Renal cortical epithelial cell (primary cell): Measurements from ENCODE around the gene OBI1. TPM values are rescaled to one million over a fixed set of nuclear protein-coding genes. Genes with fewer than 3 reads are reported as not detected.

Experiments used
- DNase-seq: peaks from one replicate; pipeline ENCODE4 v3.0.0-alpha.2; 2011; ENCODE audit warnings: low read depth
- total RNA-seq: library from RNA; depleted of rRNA; stranded (reverse); fragments of >200 nt; gene quantifications from 2 replicates; pipeline ENCODE4 v1.2.3, GENCODE V29; 2014

Gene OBI1, protein sequence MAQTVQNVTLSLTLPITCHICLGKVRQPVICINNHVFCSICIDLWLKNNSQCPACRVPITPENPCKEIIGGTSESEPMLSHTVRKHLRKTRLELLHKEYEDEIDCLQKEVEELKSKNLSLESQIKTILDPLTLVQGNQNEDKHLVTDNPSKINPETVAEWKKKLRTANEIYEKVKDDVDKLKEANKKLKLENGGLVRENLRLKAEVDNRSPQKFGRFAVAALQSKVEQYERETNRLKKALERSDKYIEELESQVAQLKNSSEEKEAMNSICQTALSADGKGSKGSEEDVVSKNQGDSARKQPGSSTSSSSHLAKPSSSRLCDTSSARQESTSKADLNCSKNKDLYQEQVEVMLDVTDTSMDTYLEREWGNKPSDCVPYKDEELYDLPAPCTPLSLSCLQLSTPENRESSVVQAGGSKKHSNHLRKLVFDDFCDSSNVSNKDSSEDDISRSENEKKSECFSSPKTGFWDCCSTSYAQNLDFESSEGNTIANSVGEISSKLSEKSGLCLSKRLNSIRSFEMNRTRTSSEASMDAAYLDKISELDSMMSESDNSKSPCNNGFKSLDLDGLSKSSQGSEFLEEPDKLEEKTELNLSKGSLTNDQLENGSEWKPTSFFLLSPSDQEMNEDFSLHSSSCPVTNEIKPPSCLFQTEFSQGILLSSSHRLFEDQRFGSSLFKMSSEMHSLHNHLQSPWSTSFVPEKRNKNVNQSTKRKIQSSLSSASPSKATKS
- total RNA-seq, result 17.2 and 22.5 TPM in 2 replicates

DNA sequence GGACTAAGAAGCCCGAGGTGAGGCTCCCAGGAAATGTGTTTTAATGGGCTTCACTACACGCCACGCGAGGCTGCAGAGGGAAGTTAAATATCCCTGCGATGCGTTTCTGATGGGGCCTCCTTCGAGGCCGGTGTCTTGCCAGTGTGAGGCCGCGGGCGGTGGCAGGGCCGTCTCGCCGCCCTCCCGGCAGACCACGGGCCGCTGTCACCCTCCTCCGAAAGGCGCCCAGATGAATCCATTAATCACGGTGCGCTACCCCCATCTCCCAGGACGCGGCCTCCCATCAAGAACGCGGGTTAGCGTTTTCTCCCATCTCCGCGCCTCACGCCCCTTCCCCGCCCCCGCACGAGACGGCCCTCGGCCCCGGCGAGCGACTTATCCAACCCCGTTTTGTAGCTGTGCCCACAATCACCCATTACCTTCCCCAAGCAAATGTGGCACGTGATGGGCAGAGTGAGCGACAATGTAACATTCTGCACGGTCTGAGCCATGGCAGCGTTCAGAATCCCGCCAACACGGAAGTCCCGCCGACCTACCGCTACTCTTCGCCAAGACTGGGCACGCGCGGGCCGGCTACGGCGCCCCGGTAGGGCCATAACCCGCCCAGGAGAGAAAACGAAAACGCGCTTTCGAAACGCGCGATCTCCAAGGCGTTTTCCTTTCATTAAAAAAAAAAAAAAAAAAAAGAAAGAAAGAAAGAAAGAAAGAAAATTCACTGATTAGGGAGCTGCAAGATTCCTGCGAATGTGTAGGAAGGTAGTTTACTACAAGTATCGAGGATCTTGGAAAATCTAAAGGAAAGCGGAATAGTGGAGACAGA, at the start of gene OBI1:
Gene OBI1, minus strand, starts transcription at position 526 of the 820 bp plus-strand sequence. Its CDS starts 35 bp downstream, at position 491.
- DNase-seq, result peak; percentile 71

DNA sequence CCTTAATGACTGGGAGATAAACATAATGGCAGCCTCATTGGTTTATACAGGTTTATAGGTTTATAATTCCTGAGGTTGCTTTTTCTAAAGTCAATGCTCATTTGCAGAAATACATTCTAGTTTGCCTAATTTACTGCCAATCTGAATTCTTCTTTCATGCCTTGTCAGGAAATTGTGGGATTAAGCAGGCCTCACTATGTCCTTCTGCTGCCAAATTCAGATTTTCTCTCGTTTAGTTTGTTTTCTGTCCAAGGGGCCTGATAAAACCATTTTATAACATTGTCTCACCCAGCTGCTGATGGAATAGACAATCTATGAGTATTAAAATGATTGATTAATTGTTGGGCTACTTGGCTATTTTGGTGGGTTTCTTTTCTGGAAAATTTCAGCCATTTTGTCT, 42.4 kb upstream of the OBI1 start:
- DNase-seq, result no peak

DNA sequence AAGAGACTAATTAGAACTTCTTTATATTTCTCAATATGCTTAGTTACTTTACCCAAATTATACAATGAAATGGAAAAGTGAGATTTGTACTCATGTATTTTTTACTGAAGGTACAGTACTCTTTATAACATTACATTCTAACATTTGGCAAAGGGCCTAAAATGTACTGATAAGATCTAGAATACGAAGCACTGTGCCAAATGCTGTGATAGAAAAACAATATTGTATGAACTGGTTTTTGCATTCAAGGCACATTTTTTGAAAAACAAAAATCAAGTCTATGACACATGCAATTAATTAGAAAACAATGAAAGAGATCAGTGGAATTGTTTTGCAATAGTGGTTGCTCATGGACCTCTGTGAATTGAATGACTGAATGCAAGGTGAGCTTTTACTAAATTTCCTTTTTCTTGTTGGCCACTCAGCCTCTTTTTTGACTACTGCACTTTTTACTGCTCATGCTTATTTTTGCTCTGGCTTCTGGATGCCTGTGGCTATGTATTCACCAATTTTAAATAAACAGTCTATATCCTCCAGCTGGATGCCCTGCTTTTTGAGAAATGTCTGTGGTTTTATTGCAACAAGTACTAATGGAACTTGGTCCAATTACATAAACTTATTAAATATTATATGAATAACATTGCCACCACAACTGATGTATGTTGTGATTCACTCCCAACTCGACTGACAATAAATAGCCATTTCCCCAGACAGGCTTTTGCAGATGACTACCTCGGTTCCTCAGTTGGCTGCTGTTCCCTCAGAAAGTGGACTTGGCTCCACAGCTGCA, 41.4 kb upstream of the OBI1 start:
- DNase-seq, result peak; percentile 4

DNA sequence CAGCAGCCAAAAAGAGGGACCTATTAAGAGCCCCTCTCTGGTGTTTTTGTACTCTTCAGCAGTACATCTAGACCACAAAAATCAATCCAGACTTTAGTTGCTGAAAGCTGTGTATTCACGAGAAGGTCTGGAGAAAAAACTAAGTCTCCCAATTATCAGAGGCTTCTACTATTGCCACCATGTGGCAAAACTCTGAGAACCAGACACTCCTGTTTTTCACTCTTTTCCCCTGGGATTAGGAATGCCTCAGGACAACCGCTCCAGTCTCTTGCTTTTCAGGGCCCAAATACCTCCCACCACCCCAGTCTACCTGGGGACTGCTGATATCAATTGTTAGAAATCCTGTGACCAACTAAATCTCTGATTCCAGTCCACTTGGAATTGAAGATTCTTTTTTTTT, 30.1 kb upstream of the OBI1 start:
- peak; percentile 16 for DNase-seq

DNA sequence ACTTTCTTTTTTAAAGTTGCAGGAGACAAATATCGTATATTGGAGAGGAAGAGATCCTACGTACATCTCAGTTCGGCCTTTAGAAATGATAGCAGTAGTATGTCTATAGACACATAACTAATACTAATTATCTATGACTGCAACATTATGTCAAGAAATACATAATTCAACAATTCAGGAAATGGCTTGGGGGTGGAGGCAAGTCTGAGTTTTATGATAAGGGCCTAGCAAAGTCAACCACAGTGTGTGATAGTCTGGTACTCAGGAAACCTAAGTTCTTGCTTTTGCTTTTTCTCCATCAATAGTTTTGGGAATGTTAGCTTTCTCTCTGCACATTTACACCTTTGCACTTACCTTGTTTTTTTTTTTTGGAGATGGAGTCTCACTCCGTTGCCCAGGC, 27.5 kb upstream of the OBI1 start:
- DNase-seq, result no peak

DNA sequence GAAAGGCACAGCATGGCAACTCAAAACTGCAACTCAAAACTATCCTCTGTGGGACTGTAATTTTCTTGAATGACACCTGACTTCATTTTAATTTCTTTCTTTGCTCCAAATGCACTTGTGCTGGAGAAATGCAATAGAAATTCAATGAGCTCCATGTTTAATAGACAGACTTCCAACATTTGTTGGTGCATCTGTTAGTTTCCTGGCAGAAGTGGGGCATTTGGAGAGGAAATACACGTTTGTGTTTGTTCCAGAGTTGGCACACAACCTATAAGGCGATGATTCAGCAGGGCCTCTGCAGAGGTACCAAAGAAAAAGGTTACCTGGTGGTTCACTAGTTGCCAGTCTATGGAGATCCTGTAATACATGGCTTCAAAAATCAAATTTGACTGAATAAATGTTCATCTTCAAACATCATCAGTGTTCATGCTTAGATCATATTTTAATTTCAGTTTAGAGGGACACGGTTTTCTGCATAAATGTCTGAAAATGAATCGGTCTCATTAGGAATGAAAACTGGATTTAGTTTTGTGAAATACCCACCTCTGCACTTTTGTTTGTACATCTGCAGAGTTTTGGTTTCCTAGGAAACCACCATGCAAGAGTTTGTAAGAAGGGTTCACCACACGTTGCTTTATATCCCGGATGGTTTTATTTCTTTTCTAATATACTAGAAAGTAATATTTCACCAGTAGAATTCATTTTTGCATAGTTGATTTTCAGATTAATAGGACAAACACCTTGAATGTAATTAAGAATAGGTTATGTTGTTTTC, 21.8 kb upstream of the OBI1 start:
- DNase-seq, result no peak

DNA sequence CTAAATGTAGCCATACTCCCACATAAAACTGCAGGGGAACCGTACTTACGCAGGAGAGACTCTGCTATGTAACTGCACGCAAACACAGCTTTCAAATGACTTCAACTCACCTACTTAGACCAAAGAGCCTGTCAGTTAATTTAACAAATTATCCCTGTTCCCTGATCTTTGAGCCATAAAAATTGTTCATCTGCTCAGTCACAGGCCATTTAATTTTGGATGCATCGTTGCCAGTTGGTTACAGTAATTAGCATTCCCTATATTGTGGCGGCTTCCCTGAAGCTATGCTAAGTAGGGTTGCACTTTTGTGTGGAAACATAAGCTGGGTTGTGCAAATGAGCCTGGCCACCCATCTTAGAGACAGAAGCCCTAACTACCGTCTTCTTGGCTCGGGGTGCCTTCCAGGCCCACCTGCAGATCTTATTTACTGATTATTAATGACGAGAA, 21.2 kb upstream of the OBI1 start:
- DNase-seq, result no peak

DNA sequence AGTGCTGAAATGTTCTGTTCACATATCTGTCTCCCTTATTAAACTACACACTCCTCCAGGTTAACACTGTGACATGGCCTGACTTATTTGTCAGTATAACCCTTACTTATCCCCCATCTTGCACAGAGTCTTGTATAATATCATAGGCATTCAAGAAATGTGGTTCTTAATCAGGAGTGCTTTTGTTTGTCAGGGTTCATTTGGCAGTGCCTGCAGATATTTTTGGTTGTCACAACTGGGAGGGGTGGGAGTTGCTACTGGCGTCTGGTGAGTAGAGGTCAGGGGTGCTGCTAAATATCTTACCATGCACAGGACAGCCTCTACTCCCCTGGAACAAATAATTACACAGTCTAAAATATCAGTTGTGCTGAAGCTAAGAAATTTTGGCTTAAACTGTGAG, 20.4 kb upstream of the OBI1 start:
- no peak for DNase-seq

DNA sequence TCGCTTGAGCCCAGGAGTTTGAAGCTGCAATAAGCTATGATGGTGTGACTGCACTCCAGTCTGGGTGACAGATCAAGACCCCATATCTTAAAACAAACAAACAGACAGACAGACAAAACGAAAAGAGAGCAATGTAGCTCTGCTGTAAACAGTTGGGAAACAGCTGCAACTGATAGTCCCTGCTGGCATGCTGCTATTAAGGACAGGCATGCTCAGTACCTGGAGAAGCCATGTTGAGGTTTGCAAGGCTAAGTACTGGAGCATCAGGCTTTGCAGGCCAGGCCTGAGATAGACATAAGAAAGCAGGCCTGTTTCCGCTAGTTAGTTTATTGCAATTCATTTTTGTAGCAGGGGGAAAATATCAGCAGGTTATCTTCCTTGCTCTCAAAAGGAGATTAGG, 16.2 kb upstream of the OBI1 start:
- DNase-seq, result no peak

DNA sequence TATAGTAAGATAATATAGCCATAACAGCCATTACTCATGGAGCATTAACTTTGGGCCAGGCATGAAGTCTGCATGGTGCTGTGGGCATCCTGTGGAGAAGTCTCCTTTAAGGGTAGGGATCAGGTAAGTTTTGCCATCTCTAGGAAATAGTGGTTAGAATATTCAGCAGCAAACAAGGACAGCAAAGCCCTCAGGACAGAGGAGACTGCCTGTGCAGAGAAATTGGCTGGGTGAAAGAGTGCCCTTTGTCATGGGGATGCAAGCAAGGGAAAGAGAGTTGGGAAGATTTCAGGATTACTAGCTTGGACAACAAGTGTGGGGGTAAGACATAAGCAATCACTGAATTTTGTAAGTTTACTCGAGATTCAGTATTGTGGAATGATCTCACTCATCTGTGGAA, 15.7 kb upstream of the OBI1 start:
- DNase-seq, result no peak

DNA sequence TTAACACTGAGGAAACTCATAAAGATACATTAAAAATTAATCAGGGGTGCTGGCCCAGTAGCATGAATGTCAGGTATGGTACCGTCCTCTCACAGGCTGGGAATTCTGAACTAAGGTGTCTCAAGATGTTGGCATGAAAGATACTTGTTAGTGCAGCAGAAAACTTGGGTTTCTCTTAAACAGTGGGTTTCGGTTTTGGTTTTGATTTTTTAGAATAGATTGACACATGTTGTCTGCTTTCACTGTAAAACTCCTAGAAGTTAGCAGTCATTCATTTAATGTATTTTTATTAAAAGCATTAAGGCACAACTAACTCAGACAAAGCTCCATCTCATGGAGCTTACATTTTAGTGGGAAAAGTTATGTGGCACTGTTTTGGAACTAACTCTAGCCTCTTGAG, 3.5 kb upstream of the OBI1 start:
- no peak for DNase-seq

DNA sequence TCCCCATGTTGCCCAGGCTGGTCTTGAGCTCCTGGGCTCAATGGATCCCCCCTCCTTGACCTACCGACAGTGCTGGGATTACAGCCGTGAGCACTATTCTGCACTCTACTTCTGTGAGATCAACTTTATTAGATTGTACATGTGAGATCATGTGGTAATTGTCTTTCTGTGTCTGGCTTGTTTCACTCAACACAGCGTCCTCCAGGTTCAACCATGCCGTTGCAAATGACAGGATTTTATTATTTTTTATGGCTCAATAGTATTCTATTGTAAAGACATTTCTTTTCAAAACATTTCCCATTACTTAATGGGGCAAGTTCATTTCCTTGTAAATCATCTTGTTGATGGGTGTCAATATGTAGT, 1.5 kb upstream of the OBI1 start:
- no peak for DNase-seq

DNA sequence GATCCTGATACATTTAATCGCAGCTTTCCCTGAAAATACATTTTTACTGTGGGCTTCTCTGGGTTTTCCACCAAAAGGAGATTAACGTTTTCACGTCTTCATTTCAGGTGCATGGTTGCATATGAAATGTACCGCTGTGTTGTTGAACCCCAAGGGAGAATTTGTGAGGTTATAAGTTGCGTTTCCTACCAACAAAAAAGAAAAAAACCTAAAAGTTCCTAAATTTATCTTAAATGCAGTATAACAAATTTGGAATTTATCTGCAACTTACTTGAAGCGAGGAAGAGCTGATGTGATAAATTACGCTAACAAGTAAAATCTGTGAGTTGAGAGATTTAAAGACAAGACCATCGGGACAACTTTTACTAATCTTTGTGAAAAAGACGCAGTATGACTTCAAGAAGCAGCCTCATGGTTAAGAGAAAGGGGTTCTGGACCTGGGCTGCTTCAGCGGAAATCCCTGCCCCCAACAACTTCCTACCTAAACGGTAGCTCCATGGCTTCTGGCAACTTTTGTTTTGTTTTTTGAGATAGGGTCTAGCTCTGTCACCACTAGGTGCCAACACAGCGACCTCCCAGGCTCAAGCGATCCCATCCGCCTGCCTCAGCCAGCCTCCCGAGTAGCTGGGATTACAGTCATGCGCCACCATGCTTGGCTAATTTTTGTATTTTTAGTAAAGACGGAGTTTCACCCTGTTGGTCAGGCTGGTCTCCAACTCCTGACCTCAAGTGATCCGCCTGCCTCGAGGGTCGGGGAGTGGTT, 958 bp upstream of the OBI1 start:
- DNase-seq, result peak; percentile 23

DNA sequence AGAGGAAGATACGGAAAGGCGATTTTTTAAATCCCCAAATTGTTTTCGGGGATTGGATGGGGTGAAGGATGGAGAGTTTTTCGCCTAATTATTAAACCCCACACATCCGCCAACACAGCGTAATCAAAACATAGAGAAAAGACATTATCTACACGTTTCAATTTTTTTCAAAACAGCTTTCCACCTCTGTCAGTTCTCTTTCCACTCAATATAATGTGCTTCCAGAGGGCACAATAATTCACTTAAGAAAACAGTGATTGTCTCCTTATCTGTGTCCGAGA, 435 bp upstream of the OBI1 start:
- no peak for DNase-seq

DNA sequence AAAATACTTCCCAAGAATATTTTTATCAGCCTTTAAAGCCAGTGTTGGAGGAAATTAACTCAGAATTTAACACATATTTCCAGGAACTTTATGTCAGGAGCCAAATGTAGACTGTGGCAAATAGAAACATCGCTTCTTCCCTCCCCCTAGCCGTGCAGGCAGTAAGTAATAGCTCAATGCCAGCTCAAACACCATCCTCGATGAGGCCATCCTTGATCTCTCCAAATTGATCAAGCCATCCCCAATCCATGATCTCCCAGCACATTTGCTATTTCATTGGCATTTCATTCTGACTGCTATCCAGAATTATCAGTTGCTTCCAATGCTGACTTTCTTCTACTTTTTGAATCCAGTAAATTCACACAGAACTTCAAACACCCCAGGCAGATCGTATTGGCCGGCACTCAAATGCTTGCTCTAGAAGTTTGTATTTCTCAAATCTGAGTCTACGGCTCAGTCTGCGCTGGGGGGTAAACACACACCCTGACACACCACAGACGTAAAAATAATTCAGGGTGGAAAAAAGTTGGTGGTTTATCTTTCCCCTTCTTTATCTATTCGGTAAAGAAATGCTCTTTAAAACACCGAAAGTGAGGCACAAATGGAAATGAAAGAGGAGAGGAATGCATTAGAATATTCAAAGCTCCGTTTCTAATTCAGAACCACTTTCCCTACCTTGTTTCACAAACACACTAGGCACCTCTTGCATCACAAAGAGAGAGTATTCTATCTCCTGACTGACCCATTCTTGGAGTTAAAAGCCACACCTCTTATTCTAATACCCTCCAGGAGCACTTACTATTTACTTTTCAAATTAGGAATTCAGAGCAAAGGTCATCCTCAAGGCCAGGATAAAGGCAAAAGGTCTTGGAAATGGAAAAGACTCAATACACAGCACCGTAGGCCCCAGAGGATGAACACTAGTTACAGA, 991 bp downstream of the OBI1 start:
- peak; percentile 47 for DNase-seq

DNA sequence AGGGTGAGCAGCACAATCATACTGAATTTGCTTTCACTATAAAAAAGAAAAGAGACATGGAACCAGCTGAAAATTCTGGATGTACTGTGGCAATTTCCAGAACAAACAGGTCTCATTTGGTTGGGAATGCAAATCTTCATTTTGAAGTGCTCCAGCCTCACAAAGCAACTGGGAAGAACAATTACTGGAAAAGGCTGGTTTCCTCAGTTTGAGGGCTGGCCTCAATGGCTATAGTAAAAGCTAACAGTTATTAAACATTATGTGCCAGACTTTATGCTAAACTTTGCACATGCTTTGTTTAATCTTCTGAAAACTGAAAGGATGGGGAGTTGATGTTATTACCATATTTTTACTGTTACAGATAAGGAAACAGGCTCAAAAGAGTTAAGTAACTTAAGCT, 3.0 kb downstream of the OBI1 start:
- DNase-seq, result no peak

DNA sequence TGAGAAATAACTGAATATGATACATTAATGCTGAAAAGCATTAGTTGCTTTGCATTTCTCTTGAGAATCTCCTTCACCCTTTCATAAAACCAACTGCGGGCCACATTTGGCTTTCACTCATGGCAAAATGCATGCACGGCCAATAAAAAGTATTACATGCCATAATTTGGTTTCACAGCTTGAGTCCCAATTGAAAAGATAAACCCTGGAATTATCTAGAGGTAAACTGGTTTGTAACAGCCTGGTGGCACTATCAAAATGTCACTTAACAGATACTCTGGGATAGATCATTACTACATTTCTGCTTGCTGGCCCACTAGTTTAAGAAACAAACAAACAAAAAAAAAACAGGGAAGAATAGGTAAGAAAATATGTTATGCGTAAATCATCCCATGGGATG, 3.9 kb downstream of the OBI1 start:
- no peak for DNase-seq

DNA sequence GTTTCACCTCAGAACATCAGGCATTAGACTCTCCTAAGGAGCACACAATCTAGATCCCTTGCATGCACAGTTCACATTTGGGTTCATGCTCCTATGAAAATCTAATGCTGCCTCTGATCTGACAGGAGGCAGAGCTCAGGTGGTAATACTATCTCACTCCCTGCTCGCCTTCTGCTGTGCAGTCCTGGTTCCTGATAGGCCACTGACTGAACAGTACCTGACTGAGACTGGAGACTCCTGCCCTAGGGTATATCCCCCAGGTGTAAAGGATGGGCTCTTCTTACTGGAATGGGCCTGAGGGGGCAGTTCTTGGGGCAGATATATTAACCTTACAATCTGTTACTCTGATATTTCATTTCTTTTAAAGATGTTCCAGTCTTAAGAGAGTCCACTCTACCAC, 6.3 kb downstream of the OBI1 start:
- DNase-seq, result no peak

DNA sequence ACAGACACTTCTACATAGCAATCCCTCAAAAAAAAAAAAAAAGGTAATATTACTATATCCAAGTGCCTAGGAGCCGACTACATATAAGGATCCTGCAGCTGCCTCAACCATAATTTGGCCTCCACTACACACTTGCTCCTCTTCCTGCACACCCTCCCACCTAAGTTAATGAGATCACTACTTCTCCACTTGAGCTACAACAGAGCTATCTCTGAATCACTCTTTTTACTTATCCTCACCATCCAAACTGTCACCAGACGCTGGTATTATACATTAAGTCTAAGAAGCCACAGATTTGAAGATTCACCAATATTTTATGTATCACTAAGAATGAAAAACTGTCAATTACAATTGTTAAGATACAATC, 8.3 kb downstream of the OBI1 start:
- no peak for DNase-seq
